Measurements from ENCODE around the gene VAMP2.

The VAMP2 gene

GRCh38 chr17:8141741-8142140 lies 21.0 kb downstream of the VAMP2 start:
- DNase-seq = no peak

- no peak for DNase-seq
Observed at GRCh38 chr17:8141045-8141444, 21.7 kb downstream of the VAMP2 start.

DNA sequence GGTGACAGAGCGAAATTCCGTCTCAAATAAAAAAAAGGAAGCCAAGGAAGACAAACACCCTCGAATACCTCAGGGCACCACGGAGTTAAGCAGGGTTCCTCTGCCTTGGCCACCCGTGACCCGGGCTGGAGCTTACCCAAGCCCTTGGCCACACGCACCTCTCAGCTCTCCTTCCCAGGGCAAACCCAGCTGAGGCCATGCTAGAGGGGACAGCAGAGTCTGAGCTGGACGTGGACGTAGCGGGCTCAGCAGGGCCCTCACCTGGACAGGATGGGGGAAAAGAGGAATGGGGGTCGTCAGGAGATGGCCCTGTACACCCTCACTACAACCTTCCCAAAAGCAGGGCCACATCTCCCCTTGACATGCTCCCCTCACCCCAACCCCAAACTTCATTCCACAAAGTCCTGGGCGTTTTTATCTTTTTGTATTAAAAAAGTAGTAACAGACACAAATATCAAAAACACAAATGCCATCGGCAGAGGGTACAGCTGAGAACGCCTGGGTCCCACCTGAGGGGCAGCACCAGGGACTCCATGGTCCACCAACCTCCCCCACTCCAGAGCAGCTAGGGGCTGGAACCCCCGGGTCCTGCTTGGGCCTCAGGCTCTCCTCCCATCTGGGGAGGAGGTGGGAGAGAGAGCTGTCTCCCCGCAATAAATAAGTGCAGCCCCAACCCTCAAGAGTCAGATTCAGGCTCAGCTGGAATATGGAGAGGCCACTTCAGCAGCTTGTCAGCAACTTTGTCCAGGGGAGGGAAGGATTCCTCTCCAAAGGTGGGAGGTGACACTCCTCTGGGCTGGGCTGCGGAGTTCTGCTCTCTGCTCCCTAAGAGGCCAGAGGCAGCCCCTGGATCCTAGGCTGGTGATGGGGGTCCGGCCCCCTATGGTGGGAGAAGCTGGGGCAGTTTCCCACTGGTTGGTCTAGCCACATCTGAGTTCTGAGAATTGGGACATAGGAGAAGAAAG lies 22.4 kb downstream of the VAMP2 start:
- DNase-seq = no peak

- DNase-seq = peak; percentile 99
Observed at GRCh38 chr17:8138672-8139371, 23.9 kb downstream of the VAMP2 start.

GRCh38 chr17:8138374-8138671 lies 24.4 kb downstream of the VAMP2 start:
- no peak for DNase-seq

GRCh38 chr17:8137645-8138373 lies 24.9 kb downstream of the VAMP2 start:
- DNase-seq = no peak

GRCh38 chr17:8133941-8134340 lies 28.8 kb downstream of the VAMP2 start:
- no peak for DNase-seq

DNA sequence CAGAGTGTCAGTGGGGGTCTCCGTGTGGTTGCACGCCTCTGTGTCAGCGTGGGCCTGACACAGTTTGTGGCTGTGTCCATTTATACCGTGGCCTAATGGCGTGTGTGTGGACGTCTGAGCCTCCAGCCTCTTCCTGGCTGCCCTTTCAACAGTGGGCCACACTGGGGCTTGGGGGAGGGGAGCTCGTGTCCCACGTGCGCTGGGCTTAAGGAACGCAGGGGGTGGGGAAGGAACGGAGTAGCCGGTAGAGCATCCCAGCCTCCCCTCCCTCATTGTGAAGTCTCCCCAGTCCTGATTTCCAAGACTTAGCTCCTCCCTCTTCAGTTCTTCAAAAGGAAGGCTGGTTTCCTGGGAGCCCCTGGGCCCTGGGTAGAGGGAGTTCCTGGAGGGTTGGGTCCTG lies 29.3 kb downstream of the VAMP2 start:
- DNase-seq = no peak

DNA sequence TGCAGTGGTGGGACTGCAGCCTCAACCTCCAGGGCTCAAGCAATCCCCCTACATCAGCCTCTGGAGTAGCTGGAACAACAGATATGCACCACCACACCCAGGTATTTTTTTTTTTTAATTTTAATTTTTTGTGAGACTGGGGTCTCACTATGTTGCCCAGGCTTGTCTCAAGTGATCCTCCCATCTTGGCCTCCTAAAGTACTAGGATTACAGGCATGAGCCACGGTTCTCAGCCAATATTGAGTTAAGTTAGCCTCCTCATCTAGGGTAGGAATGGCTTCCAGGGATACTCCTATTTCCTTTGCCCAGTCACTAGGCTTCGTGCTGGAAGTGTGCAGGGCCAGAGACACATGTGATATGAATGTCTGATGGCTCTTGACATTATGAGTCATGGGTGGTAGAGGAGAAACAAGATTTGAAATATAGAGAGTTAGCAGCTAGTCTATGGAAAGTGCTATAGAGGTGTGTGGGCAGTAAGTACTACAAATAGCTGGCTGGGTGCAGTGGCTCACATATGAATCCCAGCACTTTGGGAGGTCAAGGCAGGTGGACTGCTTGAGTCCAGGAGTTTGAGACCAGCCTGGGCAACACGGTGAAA lies 30.8 kb downstream of the VAMP2 start:
- DNase-seq = no peak

DNA sequence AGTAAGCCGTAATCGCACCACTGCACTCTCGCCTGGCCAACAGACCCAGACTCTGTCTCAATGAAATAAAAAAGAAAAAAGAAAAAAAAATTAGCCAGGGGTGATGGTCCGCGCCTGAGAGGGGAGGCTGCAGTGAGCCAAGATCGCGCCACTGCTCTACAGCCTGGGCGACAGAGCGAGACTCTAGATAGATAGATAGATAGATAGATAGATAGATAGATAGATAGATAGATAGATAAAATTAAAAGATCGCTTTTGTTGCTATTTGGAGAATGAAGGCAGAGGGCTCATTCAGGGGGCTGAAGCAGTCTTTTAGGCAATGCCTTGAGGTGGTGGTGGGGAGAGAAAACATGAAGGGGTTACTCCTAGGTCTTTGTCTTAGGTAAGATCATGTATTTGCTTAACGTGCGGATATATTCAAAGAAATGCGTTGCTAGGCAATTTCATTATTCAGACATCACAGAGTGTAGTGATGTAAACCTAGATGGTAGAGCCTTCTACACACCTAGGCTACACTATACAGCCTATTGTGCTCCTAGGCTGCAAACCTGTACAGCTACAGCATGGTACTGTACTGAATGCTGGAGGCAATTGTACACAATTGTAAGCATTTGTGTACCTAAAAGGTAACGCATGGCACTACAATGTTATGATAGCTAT lies 34.5 kb downstream of the VAMP2 start:
- DNase-seq = no peak

GRCh38 chr17:8126491-8127066 lies 36.2 kb downstream of the VAMP2 start:
- peak; percentile 65 for DNase-seq

DNA sequence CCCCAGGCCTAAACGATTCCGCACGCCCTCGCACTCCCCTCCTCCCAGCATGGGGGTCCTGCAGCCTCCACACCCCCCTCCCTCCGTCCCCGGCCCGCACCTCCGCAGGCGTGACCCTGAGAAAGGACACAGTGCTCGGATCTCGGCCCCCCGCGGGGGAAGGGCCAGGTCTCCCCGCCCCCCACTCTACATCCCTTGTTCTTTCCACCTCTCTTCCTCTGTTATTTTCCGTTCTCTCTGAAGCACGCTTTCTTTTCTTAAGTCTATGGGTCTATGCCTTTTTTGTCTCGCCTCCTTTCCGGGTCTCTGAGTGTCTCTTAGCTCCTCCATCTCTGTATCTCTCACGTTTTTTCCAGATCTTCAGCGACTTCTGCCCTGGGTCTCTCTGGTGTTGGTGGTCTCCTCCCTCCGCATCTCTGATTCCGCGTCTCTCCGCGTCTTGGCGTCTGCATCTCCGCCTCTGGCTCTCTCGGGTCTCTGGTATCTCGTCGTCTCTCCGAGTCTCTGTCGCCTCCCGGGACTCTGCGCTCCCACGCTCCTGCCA lies 36.7 kb downstream of the VAMP2 start:
- DNase-seq = peak; percentile 22

DNA sequence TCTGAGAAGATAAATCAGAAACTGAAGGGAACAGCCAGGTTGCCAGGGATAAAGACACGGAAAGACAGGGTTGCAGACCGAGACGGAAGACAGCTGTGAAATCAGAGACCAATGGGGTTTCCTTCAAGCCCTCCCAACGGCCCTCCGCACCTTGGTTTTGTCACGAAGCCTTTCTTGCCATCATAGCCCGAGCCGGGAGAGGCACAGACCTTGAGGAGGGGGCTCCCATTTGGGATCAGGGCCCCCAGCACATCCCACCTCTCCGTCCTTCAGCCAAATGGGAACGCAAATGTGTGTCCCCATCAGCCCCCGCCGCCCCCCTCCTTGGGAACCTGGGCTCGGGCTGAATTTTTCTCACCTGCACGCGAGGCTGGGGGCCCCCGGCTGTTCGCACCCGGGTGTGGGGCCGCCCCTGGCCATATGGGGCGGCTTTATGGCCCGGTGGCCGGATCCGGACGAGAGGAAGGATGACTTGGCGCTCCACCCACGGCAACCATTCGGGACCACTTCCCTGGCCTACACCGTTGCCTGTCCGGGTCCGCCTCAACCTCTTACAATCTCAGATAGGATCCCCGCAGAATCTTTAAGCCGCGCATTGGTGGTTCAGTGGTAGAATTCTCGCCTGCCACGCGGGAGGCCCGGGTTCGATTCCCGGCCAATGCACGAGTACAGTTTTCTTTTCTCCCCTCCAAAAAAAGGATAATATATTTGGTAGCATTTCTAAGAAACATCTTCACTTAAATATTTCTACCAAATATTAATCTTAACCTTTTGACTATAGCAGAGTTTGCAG lies 37.4 kb downstream of the VAMP2 start:
- DNase-seq = peak; percentile 91

- peak; percentile 41 for DNase-seq
Observed at GRCh38 chr17:8124350-8125153, 38.2 kb downstream of the VAMP2 start.

- no peak for DNase-seq
Observed at GRCh38 chr17:8123695-8124349, 38.9 kb downstream of the VAMP2 start, which contains the start of gene HES7. Gene HES7 (minus strand): TSS chr17:8124106. CDS start chr17:8124084, 22 bp downstream.

DNA sequence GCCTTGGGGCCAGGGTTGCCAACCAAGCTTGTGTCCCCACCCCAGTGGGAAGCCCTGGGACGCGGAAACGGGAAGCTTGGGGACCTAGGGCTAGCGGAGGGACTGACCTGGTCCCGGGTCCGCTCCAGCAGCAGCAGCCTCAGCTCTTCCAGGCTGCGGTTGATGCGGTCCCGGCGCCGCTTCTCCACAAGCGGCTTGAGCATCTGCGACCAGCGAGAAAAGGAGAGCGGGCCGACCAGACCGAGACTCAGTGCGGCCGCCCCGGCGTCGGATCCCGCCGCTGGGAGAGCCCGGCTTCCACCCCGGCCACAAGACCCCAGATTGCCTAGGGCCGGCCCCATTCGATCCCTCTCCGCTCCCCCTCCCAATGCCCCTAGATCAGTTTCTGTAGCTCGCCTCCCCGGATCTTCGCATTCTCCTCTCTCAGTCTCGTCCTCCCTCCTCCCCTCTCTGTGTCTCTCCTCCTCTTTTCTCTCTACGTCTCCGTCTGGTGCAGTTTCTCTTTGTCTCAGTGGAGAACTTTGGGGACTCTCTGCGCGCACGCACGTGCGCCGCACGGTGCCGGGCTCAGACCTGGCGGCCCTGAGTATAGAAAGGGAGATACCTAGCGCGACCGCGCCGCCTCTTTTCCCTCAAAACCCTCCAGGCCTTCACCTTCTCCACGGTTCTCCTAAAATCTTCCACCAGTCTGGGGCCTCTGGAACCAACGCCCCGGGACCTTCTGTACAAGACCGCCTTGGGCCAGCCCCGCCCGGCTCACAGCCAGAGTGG lies 39.6 kb downstream of the VAMP2 start:
- peak; percentile 78 for DNase-seq

- peak; percentile 41 for DNase-seq
Observed at GRCh38 chr17:8122422-8122923, 40.3 kb downstream of the VAMP2 start.

DNA sequence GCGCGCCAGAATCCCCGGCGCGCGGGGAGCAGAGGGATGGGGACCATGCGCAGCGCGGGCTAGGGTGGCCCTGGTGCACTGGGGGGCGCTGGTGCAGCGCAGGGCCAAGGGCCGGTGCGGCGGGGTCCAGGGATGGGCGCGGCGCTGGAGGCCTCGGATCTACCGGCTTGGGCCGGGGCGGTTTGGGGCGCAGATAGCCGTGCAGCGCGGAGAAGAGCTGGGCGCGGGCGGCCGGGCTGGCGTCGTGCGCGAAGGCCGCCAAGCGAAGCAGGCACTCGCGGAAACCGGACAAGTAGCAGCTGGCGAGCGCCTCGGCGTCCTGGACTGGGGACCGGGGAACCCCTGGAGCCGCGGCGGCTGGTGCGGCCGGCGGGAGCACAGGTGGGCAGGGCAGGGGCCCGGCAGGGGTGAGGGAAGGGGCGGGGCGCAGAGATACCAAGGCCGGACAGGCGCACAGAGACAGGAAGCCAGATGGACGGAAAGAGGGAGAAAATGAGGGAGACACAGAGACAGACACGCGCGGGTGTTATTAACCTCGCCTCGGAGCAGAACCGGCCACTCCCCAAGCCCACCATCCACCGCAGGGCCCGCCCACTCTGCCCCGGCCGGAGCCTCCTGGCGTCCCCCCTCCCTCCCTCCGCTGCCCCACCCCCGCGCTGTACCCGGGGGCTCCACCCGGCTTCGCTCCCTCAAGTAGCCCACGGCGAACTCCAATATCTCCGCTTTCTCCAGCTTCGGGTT lies 40.9 kb downstream of the VAMP2 start:
- DNase-seq = peak; percentile 74

Data from activated CD4-positive, alpha-beta T cell treated with anti-CD3 and anti-CD28 coated beads, Interleukin-10, Interleukin-2, amounts not matched to agents 100 ng/mL and 50 ng/mL, durations not matched to agents 16 hours and 8 hours (primary cell).